GM21786 (cell line): ENCODE results near the gene RILPL2.
"Not testable (repeated sequence)": the region's sequence is repeated elsewhere in the genome, so short reads cannot be mapped to it uniquely, and the experiment has no call there.

Experiments used
- ATAC-seq: cut with Tn5 transposase; IDR thresholded peaks from one replicate; pipeline ENCODE4 v1.9.1; 2021; ENCODE audit not compliant: unreplicated experiment

RILPL2 gene

GRCh38 chr12:123384994-123385376, 51.5 kb downstream of the RILPL2 start:
- ATAC-seq: no peak

GRCh38 chr12:123384318-123384993, 52.0 kb downstream of the RILPL2 start:
- ATAC-seq: no peak

- no peak for ATAC-seq
Measured at GRCh38 chr12:123382684-123383083, 53.8 kb downstream of the RILPL2 start.

- ATAC-seq: no peak
Measured at GRCh38 chr12:123379391-123379790, 57.1 kb downstream of the RILPL2 start.

- ATAC-seq: not testable (repeated sequence)
Measured at GRCh38 chr12:123372415-123372814, 64.1 kb downstream of the RILPL2 start.

- ATAC-seq: not testable (repeated sequence)
Measured at GRCh38 chr12:123371667-123372368, 64.7 kb downstream of the RILPL2 start.

GRCh38 chr12:123369229-123369628, 67.3 kb downstream of the RILPL2 start:
- ATAC-seq: no peak

- not testable (repeated sequence) for ATAC-seq
Measured at GRCh38 chr12:123368431-123368830, 68.1 kb downstream of the RILPL2 start.

- no peak for ATAC-seq
Measured at GRCh38 chr12:123367511-123367910, 69.0 kb downstream of the RILPL2 start.
